HG03103 (cell line): ENCODE measurements around the gene NUPR1.
"Not testable (repeated sequence)": the region's sequence is repeated elsewhere in the genome, so short reads cannot be mapped to it uniquely, and the experiment has no call there.

Source experiments
- ATAC-seq: cut with Tn5 transposase; IDR thresholded peaks from one replicate; pipeline ENCODE4 v1.9.1; 2021; ENCODE audit warnings: low read depth; ENCODE audit not compliant: unreplicated experiment

NUPR1 gene

DNA sequence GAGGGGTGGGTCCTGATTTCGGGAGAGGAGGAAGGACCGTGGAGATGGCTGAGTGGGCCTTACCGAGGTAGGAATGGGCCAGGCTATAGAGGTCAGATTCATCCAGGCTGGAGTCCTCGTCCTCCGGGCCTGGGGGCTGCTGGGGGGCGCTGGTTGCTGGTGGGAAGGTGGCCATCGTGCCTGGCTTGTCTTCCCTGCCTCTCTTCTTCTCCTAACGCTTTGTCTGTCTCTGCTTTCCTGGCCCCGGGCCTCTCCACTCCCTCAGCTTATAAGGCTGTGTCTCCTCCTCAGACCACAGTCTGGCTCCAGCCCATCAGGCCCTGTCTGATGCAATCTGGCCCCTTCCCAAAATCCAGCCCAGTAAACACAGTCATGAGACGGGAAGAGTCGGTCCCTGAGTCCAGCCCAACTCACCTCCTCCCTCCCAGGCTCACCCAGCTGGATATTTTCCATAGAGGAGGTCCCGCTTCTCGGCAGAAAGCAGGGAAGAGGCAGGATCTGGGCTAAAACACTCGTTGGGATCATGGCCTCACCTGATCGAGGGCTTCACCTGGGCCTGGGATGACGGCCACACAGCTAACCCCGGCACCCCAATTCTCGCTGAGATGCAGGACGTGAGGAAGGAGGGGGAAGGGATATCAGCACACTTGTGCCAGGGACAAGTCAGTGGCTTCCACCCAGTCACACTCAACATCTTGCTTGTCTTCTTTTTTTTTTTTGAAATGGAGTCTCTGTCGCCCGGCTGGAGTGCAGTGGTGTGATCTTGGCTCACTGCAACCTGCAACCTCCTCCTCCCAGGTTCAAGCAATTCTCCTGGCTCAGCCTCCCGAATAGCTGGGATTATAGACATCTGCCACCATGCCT lies at the start of gene NUPR1:
Gene NUPR1 (minus strand): TSS at position 242 of the 864 bp plus-strand sequence. CDS start 67 bp downstream, at position 175.
- no peak for ATAC-seq

GRCh38 chr16:28587386-28587785 lies 48.6 kb upstream of the NUPR1 start:
- ATAC-seq, result no peak

GRCh38 chr16:28586466-28586865 lies 47.7 kb upstream of the NUPR1 start:
- no peak for ATAC-seq

DNA sequence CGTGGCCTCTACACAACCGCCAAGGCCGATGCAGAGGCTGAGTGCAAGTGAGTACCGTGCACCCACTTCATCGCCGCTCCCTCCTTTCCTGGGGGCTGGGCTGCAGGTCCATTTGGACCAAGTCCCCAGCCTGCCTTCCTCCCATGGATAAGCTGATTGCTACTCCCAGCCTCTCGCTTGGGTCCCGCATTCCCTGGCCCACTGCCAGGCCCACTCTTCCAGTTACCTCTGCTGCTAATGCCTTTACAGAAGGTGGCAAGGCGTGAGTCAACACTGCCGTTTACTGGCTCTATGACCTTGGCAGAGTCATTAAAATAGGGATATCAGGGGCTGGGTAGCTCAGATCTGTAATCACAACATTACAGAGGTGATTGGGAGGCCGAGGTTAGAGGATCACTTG lies 46.9 kb upstream of the NUPR1 start:
- ATAC-seq, result no peak

DNA sequence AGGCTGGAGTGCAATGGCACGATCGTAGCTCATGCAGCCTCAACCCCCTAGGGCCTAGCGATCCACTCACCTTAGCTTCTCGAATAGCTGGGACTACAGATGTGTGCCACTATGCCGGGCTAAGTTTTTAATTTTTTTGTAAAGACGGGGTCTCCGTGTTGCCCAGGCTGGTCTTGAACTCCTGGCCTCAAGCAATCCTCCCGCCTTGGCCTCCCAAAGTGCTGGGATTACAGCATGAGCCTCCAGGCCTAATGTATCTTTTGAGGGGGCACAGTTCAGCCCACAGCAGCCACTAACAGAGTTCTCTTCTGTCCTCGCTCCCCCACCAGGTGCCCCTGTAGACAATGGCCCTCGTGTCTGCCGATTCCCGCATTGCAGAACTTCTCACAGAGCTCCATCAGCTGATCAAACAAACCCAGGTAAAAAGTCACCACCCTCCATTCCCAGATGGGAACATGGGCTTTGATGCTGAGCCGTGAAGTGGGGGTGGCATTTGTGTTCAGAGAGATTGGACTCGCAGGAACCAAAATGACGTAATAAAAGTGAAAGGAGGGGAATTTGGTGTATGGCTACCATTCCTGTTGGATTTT lies 42.0 kb upstream of the NUPR1 start:
- no peak for ATAC-seq

GRCh38 chr16:28575446-28576109 lies 36.8 kb upstream of the NUPR1 start:
- no peak for ATAC-seq

DNA sequence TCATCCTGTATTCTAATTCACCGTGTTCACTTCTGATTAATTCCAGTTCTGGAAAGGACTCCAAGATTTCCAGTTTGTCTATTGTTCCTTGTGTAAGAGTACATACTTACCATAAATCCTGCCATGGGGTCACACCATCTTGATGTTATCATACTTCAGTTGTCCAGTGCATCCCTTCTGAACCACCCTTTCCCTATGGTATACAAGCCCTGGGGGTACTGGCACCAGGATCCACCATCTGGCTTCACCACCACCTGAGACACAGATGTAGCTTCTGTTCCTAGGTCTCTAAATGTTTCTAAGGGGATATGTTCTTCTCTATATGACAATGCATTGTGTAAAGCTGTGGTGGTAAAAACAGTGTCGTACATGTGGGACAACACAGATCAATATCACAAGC lies 36.2 kb upstream of the NUPR1 start:
- no peak for ATAC-seq

DNA sequence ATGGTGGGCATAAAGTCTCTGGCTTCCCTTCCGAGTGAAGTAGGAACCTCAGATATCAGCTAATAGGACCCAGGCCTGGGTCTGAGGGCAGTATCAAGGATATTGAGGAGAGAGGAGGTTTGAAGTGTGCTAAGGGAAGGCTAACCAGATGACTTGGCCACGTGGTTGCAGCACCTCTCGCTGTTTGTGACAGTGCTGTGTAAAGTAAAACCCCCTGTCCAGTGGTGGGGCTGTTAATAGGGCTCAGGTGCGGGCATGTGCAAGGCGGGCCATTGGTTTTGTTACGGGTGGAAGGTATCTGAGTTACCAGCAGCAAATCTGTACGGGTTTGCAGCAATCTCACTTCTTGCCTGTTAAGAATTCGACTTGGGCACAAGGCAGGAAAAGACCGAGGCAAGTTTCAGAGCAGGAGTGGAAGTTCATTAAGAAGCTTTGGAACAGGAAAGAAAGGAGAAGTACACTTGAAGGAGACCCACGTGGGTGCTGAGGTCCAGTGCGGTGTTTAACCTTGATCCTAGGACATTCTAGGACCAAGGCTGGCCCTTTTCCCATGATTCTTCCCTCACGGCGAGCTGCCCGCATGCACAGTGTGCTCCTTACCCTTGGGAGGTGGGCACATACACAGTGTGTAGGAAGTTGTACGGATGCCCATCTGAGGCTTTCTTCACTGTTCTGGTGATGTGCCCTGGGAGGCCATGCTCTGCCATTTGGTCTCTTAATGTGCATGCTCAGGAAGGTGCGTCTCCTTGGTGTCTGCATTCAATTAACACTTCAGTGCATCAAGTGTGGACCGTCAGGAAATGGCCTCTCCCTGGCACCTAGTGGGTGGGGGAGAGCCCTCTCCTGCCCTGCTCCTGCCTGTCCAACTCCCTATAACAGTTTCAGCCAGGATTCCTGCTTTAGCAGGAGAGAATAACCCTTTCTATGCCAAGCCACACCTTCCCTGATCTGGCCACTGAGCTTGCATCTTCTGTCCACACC lies 35.3 kb upstream of the NUPR1 start:
- ATAC-seq, result no peak

DNA sequence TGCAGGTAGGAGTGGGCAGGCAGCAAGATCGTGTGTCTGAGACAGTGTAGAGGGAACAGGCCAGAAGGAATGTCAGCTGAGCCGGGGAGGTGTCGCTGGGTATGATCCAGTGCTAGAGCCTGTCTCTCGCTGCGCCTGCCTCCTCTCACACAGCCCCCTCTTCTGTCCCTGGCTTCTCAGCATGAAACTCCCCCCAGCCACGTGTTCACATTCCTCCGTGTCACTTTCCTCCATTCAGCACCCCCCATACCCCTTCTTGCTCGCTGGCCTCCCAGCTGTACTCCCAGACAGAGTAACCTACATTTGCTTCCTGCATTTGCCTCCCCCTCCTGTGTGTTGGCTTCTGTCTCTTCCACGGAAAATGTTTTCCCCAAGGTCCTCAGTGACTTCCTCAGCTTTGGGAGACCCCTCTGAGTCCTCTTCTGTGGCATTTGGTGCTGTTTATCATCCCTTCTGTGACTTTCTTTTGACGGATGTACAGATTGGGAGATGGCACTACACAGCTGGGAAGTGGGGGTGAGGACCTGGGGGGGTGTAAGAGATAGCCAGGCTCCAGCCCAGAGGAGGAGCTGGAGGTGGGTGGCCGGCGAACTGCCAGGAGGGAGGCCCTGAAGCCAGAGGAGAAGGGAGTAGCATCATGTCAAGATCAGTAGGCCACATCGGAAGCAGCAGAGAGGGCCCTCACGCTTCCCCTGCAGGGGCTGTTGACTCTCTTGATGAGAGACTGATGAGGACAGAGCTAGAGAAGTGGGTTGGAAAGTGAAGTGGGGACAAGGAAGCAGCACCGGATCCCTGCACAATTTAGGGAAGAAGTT lies 34.1 kb upstream of the NUPR1 start:
- ATAC-seq, result no peak

GRCh38 chr16:28569968-28570752 lies 31.4 kb upstream of the NUPR1 start:
- ATAC-seq, result no peak

DNA sequence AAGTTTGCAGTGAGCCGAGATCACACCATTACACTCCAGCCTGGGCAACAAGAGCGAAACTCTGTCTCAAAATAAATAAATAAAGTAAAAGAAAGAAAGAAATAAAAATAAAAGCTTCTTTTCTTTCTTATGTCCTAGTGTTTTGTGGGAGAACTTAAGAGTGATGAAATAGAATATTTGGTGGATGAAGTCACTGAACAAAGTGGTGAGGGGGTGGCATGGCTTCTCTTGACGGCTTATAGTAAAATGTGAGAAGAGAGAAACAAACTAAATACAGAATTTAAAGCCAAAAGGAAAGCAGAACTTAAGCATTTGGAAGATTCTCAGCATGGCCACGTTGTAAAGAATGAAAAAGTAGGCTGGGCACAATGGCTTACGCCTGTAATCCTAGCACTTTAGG lies 30.2 kb upstream of the NUPR1 start:
- ATAC-seq, result no peak

DNA sequence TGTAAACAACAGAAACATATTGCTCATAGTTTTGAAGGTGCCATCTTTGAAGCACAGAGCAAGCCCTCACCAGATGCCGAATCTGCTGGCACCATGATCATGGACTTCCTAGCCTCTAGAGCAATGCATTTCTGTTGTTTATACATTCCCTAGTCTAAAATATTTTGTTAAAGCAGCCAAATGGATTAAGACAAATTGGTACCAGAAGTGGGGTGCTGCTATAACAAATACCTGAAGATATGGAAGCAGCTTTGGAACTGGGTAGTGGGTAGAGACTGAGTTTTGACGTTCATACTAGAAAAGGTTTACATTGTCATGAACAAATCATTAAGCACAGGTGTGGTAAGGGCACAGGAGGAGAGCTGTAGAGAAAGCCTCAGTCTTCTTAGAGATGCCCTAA lies 28.5 kb upstream of the NUPR1 start:
- no peak for ATAC-seq

- ATAC-seq, result not testable (repeated sequence)
Measured at GRCh38 chr16:28566233-28566925, 27.6 kb upstream of the NUPR1 start.

DNA sequence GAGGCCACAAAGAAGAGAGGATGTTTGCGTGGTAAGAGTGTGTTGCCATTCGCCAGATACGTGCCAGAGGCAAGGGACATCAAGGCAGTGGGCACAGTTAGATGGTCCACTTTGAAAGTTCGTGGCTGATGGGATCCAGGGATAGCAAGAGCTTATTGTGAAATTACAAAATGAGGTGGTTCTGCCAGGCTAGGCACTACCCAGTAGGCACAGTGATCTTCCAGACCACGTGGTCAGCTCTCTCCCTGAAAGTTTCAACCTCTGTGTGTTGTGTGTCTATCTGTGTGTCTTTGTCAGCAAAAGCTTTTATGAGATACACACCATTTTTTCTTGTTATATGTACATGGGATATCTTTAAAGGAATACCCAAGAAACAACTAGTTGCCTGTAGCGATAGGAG lies 24.4 kb upstream of the NUPR1 start:
- ATAC-seq, result no peak

- ATAC-seq, result no peak
Measured at GRCh38 chr16:28562199-28562598, 23.4 kb upstream of the NUPR1 start.

- ATAC-seq, result no peak
Measured at GRCh38 chr16:28561557-28562187, 22.9 kb upstream of the NUPR1 start.

DNA sequence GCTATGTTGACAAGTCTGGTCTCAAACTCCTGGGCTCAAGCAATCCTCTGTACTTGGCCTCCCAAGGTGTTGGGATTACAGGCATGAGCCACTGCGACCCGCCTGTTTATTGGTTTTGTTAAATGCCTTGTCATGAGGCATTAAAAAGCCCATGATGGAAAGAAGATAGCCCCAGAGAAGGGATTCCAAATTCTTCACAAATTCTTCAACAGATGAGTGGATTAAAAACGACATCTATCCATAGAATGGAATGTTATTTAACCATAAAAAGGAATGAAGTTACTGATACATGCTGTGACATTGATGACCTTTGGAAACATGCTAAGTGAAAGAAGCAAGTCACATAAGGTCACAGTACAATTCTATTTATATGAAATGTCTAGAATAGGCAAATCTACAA lies 19.7 kb upstream of the NUPR1 start:
- no peak for ATAC-seq

DNA sequence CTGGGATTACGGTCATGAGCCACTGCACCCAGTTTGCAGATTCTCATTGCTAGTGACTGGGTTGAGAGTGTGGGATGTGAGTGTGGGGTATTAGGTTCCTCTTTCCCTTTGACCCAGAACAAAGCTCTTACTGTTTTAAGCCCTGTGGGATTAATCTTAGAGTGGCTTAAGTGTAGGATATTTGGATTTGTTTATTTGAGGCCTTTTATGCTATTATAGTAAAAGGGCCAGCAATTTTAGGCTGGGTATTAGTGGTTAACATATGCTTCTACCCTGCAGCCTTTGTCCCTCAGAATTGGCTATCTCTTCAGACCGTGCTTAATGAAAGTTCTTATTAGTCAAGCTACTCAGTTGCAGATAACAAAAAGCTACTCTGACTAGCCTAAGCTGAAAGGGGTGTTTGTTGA lies 18.1 kb upstream of the NUPR1 start:
- no peak for ATAC-seq
